ENCODE measurements around the gene METTL26. TPM values are rescaled to one million over a fixed set of nuclear protein-coding genes. Genes with fewer than 3 reads are reported as not detected.

METTL26 gene
- total and polyA plus RNA-seq, 2 of the 8 experiments (the other 6 are each of a cell fraction or from before 2014, with no cell fraction given): 100 to 186 TPM

- TF ChIP-seq RAD21 (IDR thresholded peaks at IDR 0.05 in 1 of 2, conservative IDR thresholded peaks at IDR 0.05 in 1 of 2; ENCODE audit: low read depth in 2 of 2, low read length in 2 of 2) (no peak), SAP30 (IDR thresholded peaks at IDR 0.05; ENCODE audit: insufficient read depth, insufficient replicate concordance, low read length) (no peak), CTBP2 (IDR thresholded peaks at IDR 0.05; ENCODE audit: borderline replicate concordance, insufficient read depth, insufficient read length, low read length) (no peak)
These were observed 31.1 kb upstream of the METTL26 start (continued) for GRCh38 chr16:667113-667779.

Data from H1 (cell line).